Activated CD8-positive, alpha-beta T cell treated with anti-CD3 and anti-CD28 coated beads for 36 hours (primary cell): ENCODE results near the gene TMEM106A. TPM values are rescaled to one million over a fixed set of nuclear protein-coding genes. Genes with fewer than 3 reads are reported as not detected.
"Not testable (repeated sequence)": the region's sequence is repeated elsewhere in the genome, so short reads cannot be mapped to it uniquely, and the experiment has no call there.

Source experiments
- ATAC-seq: fragments of 200-7000 bp; cut with Tn5 transposase; one replicate; pipeline ENCODE4 v1.10.0; 2021; ENCODE audit warnings: mild to moderate bottlenecking, moderate library complexity
- CTCF ChIA-PET: fragments of 350-600 bp; sonication (Branson Sonifier 250); formaldehyde crosslinking; loops from one replicate; lab custom pipeline; 2021; ENCODE audit warnings: antibody characterized with exemption; lab: Charles Lee
- POLR2A ChIA-PET: fragments of 350-600 bp; sonication (Branson Sonifier 250); formaldehyde crosslinking; loops from one replicate; lab custom pipeline; 2021; ENCODE audit warnings: antibody characterized with exemption; lab: Charles Lee
- DNase-seq: peaks from one replicate; pipeline ENCODE4 v3.0.0-alpha.2; 2020
- H3K27ac Mint-ChIP-seq: one replicate; pipeline ENCODE4 v1.8.0; 2021; ENCODE audit warnings: mild to moderate bottlenecking, mixed read lengths
- H3K27me3 Mint-ChIP-seq: one replicate; pipeline ENCODE4 v1.8.0; 2021; ENCODE audit warnings: mixed read lengths
- H3K36me3 Mint-ChIP-seq: one replicate; pipeline ENCODE4 v1.8.0; 2021; ENCODE audit warnings: low read depth, mixed read lengths
- H3K4me1 Mint-ChIP-seq: one replicate; pipeline ENCODE4 v1.8.0; 2021; ENCODE audit warnings: low read depth, mixed read lengths
- H3K4me3 Mint-ChIP-seq: one replicate; pipeline ENCODE4 v1.8.0; 2021; ENCODE audit warnings: mild to moderate bottlenecking, moderate library complexity, mixed read lengths
- H3K9me3 Mint-ChIP-seq: one replicate; pipeline ENCODE4 v1.8.0; 2021; ENCODE audit warnings: mixed read lengths
- intact Hi-C: fragments of 100-400 bp; cut with micrococcal nuclease; formaldehyde crosslinking; loops from one replicate; pipeline ENCODE4 v1.10.0; 2022
- total RNA-seq, 2 experiments: library from RNA; stranded (reverse); gene quantifications; one replicate each; pipeline ENCODE4 v1.2.3, GENCODE V29; 2021
- TF ChIP-seq, protein P1 (sequence below): fragments of 200-600 bp; IDR thresholded peaks from one replicate; pipeline ENCODE4 v1.8.0; 2022; ENCODE audit warnings: antibody characterized with exemption, mild to moderate bottlenecking

Gene TMEM106A, protein sequence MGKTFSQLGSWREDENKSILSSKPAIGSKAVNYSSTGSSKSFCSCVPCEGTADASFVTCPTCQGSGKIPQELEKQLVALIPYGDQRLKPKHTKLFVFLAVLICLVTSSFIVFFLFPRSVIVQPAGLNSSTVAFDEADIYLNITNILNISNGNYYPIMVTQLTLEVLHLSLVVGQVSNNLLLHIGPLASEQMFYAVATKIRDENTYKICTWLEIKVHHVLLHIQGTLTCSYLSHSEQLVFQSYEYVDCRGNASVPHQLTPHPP
- total RNA-seq, result 1 to 10 TPM; 9.2 to 9.8 TPM

DNA sequence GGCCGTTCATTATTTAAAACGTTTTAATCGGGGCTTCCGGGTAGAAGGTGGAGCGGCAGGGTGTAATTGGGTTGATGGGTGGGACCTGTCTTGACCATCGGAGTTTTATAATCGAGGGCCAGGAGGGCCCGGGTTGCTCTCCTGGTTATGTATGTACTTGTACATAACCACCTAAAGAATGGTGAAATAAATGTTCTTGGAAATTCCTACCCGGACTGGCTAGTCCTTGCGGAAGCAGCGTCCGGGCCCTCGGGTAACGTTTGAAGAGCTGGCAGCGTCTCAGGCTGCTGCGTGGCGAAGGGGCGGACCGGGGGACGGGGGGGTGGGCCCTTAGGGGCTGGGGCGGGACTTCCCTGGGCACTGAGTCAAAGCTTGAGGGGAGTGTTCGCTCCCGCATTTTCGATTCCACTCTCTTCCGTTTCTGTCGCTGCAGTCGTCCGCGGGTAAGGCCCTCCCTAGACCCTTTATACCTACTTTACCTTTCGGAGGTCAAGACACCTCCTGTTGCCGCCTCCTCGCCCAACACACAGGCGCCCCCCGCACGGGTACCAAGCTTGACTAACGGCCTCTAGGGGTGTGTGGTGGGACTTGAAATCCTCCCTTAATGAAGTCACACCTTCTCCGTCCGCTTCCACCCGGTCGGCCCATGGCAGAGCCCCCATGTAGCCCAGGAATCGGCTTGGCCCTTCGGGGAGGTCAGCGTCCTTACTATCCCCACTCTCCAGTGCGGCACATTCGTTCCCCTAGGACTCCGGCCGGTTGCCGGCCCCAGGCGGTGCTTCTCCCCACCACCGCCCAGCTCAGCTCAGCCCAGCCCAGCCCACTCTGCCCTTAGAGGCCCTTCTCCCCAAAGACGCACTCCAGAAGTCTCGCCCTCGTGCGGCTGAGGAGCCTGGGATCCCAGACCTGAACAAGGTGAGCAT, at the start of gene TMEM106A:
TSS of gene TMEM106A (plus strand) at position 396 of the 923 bp plus-strand sequence. CDS start 1,167 bp downstream, outside the sequence.
- Mint-ChIP-seq H3K4me1 (peaks cover 28% of the 10 kb centered on the region), H3K4me3 (peak within 1 kb of the TSS; percentile 98), H3K27me3 (no peaks in the 10 kb centered on the region), H3K27ac (peak within 1 kb of the TSS; percentile 90), H3K36me3 (peaks cover 30% of the 10 kb centered on the region), H3K9me3 (no peaks in the 10 kb centered on the region)
- ChIA-PET POLR2A (interaction anchor here (0.5 to 5.9 kb wide), 13 partner anchors 9 to 387 kb away, joined by 3 to 86 read pairs (median 4); partner anchors contain the start of gene NBR1), CTCF (interaction anchor here (0.6 to 1.6 kb wide), 8 partner anchors 12 to 378 kb away, joined by 3 to 8 read pairs (median 3); no protein-coding TSS in a partner anchor)
- DNase-seq (peak; percentile 81), ATAC-seq (peak; percentile 95)
- intact Hi-C loops, result loop anchor here (5.0 to 10.0 kb wide), 2 partner anchors 39 to 197 kb away; partner anchors contain the start of gene NBR1
- TF ChIP-seq, protein P1, sequence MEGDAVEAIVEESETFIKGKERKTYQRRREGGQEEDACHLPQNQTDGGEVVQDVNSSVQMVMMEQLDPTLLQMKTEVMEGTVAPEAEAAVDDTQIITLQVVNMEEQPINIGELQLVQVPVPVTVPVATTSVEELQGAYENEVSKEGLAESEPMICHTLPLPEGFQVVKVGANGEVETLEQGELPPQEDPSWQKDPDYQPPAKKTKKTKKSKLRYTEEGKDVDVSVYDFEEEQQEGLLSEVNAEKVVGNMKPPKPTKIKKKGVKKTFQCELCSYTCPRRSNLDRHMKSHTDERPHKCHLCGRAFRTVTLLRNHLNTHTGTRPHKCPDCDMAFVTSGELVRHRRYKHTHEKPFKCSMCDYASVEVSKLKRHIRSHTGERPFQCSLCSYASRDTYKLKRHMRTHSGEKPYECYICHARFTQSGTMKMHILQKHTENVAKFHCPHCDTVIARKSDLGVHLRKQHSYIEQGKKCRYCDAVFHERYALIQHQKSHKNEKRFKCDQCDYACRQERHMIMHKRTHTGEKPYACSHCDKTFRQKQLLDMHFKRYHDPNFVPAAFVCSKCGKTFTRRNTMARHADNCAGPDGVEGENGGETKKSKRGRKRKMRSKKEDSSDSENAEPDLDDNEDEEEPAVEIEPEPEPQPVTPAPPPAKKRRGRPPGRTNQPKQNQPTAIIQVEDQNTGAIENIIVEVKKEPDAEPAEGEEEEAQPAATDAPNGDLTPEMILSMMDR, result peak; percentile 49

DNA sequence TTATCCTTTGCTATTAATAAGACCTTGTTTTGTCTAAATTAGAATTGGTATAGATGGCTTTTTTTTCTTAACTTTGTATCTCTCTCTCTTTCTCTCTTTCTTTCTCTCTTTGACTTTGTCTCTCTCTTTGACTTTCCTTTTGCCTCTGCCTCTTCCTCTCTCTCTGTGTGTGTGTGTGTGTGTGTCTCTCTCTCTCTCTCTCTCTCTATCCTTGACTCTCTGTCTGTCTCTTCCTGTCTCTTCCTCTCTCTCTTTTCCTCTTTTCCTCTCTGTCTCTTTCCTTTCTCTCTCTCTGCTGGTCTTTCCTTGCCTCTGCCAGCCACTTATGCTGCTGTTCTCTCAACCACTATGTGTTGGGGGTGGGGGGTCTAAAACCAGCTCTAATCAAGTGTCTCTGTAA, 45.7 kb upstream of the TMEM106A start:
- intact Hi-C loops, CTCF ChIA-PET, H3K36me3 Mint-ChIP-seq, POLR2A ChIA-PET, H3K4me1 Mint-ChIP-seq, H3K9me3 Mint-ChIP-seq, H3K4me3 Mint-ChIP-seq, ATAC-seq, DNase-seq, H3K27me3 Mint-ChIP-seq: not testable (repeated sequence)
- H3K27ac Mint-ChIP-seq, result peak overlapping the region; percentile 47

DNA sequence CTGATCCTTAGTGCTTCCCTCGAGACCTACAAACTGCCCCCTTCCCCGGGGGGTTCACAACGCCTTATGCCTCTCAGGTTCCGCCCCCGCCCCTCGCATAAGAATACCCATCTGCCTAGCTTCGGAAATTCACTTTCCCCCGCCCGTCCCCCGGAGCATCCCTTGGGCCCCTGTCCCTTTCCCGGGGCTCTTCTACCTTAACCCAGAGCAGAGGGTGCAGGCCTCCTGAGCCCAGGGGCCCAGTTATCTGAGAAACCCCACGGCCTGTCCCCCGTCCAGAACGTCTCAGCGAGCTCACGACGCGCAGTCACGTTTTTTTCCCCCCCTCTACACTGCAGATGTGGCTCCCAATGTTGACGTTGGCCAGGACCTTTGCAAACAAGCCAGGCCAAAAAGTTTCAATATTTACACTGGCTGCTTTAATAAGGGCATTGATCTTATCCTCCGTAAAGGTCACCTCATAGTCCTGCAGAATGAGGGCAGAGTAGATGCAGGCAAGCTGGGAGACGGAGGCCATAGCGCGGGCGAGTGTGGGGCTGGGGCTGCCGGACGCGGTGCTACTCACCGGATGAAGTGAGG, 42.0 kb upstream of the TMEM106A start:
- TF ChIP-seq, protein P1, result no peak
- peak; percentile 52 for DNase-seq
- H3K4me3 Mint-ChIP-seq, result no peak overlapping the region
- ATAC-seq, result peak; percentile 12
- H3K27ac Mint-ChIP-seq, result no peak overlapping the region
- intact Hi-C loops, result loop anchor here (2.0 to 5.0 kb wide), 2 partner anchors 43 to 45 kb away; partner anchors contain the start of genes BRCA1 and TMEM106A
- no peaks in the 10 kb centered on the region for H3K9me3 Mint-ChIP-seq
- ChIA-PET POLR2A (interaction anchor here (0.7 to 1.9 kb wide), 9 partner anchors 30 to 146 kb away, joined by 3 to 33 read pairs (median 3); partner anchors contain the start of genes BRCA1 and TMEM106A), CTCF (interaction anchor here (0.7 to 1.8 kb wide), 2 partner anchors 44 to 172 kb away, joined by 3 to 5 read pairs; partner anchors contain the start of gene RPL27)
- H3K36me3 Mint-ChIP-seq, result no peaks in the 10 kb centered on the region
- peaks cover 24% of the 10 kb centered on the region for H3K4me1 Mint-ChIP-seq
- no peaks in the 10 kb centered on the region for H3K27me3 Mint-ChIP-seq

DNA sequence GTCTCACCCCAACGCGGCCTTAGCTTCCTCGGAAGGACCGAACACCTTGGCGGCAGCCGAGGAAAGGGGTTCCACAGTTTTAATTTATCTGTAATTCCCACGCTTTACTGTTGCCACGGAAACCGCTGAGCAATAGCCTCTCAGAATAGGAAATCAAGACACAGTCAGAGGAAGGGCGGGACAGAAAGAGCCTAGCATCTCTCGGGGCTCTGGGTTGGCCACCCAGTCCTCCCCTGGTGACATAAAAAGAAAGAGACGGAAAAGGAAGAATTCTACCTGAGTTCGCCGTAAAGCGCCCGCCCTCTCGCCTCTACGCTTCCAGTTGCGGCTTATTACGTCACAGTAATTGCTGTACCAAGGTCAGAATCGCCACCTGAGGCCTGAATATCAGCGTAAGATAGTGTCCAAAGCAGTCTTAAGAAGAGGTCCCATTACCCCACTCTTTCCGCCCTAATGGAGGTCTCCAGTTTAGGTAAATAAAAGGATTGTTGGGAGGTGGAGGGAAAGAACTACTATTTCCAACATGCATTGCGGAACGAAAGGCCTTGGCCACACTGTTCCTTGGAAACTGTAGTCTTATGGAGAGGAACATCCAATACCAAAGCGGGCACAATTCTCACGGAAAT, 41.4 kb upstream of the TMEM106A start:
- Mint-ChIP-seq H3K27ac (no peak overlapping the region), H3K4me1 (peaks cover 27% of the 10 kb centered on the region), H3K9me3 (no peaks in the 10 kb centered on the region), H3K27me3 (no peaks in the 10 kb centered on the region), H3K4me3 (no peak overlapping the region), H3K36me3 (peaks cover 1% of the 10 kb centered on the region)
- ATAC-seq (peak; percentile 82), DNase-seq (peak; percentile 96)
- CTCF ChIA-PET, result interaction anchor here (0.7 to 1.8 kb wide), 2 partner anchors 43 to 172 kb away, joined by 3 to 5 read pairs; partner anchors contain the start of gene RPL27
- intact Hi-C loops, result loop anchor here (2.0 to 5.0 kb wide), 2 partner anchors 42 to 45 kb away; partner anchors contain the start of genes BRCA1 and TMEM106A
- TF ChIP-seq, protein P1, result no peak
- POLR2A ChIA-PET, result interaction anchor here (0.7 to 1.9 kb wide), 7 partner anchors 30 to 146 kb away, joined by 3 to 33 read pairs (median 4); partner anchors contain the start of genes BRCA1 and TMEM106A
